Loucy (cell line): Measurements from ENCODE around the gene RSU1.

ENCODE experiments used
- H2AFZ ChIP-seq: fragments of 200-600 bp; sonication (generic); 2 replicates; pipeline ENCODE4 v1.6.0; 2016; ENCODE audit warnings: antibody characterized with exemption, mild to moderate bottlenecking, low read length, moderate library complexity
- H3F3A ChIP-seq: fragments of 200-600 bp; 2 replicates; pipeline ENCODE4 v1.6.0; 2016; ENCODE audit warnings: antibody characterized with exemption, low read depth, mild to moderate bottlenecking
- H3K27me3 ChIP-seq: fragments of 200-600 bp; sonication (generic); 2 replicates; pipeline ENCODE4 v1.6.1; 2014; ENCODE audit warnings: low read length, mild to moderate bottlenecking; ENCODE audit not compliant: insufficient read depth, poor library complexity, severe bottlenecking
- H3K36me3 ChIP-seq: fragments of 200-600 bp; sonication (generic); 2 replicates; pipeline ENCODE4 v1.6.1; 2016; ENCODE audit warnings: low read length; ENCODE audit not compliant: insufficient read depth
- H3K4me1 ChIP-seq: fragments of 200-600 bp; sonication (generic); 2 replicates; pipeline ENCODE4 v1.5.1; 2014; ENCODE audit warnings: low read length, mild to moderate bottlenecking; ENCODE audit not compliant: insufficient read depth, poor library complexity, severe bottlenecking
- H3K4me2 ChIP-seq: fragments of 200-600 bp; sonication (generic); 2 replicates; pipeline ENCODE4 v1.6.0; 2014; ENCODE audit warnings: antibody characterized with exemption, low read length, low read depth, mild to moderate bottlenecking; ENCODE audit not compliant: poor library complexity, severe bottlenecking
- H3K4me3 ChIP-seq: fragments of 200-600 bp; sonication (generic); 2 replicates; pipeline ENCODE4 v1.5.1; 2014; ENCODE audit warnings: low read length, mild to moderate bottlenecking, mixed read lengths; ENCODE audit not compliant: poor library complexity, severe bottlenecking
- H3K79me2 ChIP-seq: fragments of 200-600 bp; sonication (generic); 2 replicates; pipeline ENCODE4 v1.6.1; 2014; ENCODE audit warnings: low read length; ENCODE audit not compliant: insufficient read depth
- H3K9ac ChIP-seq: fragments of 200-600 bp; sonication (generic); 2 replicates; pipeline ENCODE4 v1.6.0; 2014; ENCODE audit warnings: mild to moderate bottlenecking, low read depth, low read length, moderate library complexity; ENCODE audit not compliant: poor library complexity, severe bottlenecking
- H3K9me2 ChIP-seq: fragments of 200-600 bp; sonication (generic); replicated peaks from 2 replicates; pipeline ENCODE4 v1.6.1; 2016; ENCODE audit warnings: low read depth, low read length, mixed read lengths
- H3K9me3 ChIP-seq: fragments of 200-600 bp; sonication (generic); 2 replicates; pipeline ENCODE4 v1.6.1; 2014; ENCODE audit warnings: mild to moderate bottlenecking, antibody characterized with exemption, low read length, low read depth; ENCODE audit not compliant: insufficient read depth
- H4K20me1 ChIP-seq: fragments of 200-600 bp; sonication (generic); 2 replicates; pipeline ENCODE4 v1.6.0; 2014; ENCODE audit warnings: antibody characterized with exemption, low read length, mild to moderate bottlenecking; ENCODE audit not compliant: insufficient read depth, poor library complexity, severe bottlenecking
- EZH2phosphoT487 ChIP-seq: fragments of 200-600 bp; IDR thresholded peaks from 2 replicates; pipeline ENCODE4 v1.6.1; 2018; ENCODE audit warnings: antibody characterized with exemption, mild to moderate bottlenecking, moderate library complexity, borderline replicate concordance
- TF ChIP-seq, protein P1 (sequence below): fragments of 200-600 bp; sonication (generic); conservative IDR thresholded peaks from 2 replicates; pipeline ENCODE4 v1.5.1; 2014; ENCODE audit warnings: mild to moderate bottlenecking, antibody characterized with exemption, low read length

Gene RSU1

DNA sequence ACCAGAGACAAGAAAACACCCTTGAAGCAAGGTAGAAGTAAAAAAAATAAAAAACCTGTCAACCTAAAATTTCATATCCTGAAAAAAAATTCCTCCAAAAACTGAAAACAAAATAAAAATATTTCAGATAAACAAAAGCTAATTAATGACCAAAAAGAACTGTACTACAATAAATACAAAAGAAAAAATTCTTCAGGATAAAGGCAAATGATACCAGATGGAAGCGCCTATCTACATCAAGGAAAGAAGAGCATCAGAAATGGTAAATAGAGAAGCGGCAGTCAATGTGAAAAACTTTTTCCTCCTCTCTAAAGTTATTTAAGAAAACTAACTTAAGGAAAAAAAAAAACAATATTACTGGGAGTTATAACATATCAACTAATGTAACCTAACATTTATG lies 79.8 kb downstream of the RSU1 start:
- Histone ChIP-seq H3K9me2 (no peaks in the 10 kb centered on the region), H3K36me3 (0 out of 2 replicates have a peak, but pooled peaks cover 5% of the 10 kb centered on the region), H3K4me2 (no peak overlapping the region), H3F3A (no peaks in the 10 kb centered on the region), H2AFZ (no peak overlapping the region), H3K4me3 (no peak overlapping the region), H3K4me1 (no peaks in the 10 kb centered on the region), H3K27me3 (no peaks in the 10 kb centered on the region), H4K20me1 (no peaks in the 10 kb centered on the region), H3K79me2 (no peaks in the 10 kb centered on the region), H3K9me3 (peaks cover 15% of the 10 kb centered on the region), H3K9ac (no peak overlapping the region)
- TF ChIP-seq EZH2phosphoT487: no peak
- TF ChIP-seq, protein P1, sequence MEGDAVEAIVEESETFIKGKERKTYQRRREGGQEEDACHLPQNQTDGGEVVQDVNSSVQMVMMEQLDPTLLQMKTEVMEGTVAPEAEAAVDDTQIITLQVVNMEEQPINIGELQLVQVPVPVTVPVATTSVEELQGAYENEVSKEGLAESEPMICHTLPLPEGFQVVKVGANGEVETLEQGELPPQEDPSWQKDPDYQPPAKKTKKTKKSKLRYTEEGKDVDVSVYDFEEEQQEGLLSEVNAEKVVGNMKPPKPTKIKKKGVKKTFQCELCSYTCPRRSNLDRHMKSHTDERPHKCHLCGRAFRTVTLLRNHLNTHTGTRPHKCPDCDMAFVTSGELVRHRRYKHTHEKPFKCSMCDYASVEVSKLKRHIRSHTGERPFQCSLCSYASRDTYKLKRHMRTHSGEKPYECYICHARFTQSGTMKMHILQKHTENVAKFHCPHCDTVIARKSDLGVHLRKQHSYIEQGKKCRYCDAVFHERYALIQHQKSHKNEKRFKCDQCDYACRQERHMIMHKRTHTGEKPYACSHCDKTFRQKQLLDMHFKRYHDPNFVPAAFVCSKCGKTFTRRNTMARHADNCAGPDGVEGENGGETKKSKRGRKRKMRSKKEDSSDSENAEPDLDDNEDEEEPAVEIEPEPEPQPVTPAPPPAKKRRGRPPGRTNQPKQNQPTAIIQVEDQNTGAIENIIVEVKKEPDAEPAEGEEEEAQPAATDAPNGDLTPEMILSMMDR: no peak

DNA sequence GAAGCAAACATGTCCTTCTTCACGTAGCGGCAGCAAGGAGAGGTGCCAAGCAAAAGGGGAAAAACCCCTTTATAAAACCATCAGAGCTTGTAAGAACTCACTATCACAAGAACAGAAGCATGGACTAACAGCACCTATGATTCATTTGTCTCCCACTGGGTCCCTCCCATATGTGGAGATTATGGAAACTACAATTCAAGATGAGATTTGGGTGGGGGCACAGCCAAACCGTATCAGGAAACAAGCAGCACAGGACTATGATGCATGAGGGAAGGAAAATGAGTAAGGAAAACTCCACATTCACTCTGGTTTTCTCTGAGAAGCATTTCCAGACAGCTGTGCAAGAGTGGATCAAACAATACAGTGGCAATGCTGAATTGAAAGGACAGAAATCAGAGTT lies 81.6 kb downstream of the RSU1 start:
- H2AFZ ChIP-seq: no peak overlapping the region
- H3K9ac ChIP-seq: no peak overlapping the region
- no peaks in the 10 kb centered on the region for H3K9me2 ChIP-seq
- H3K9me3 ChIP-seq: peaks cover 15% of the 10 kb centered on the region
- no peak overlapping the region for H3K4me2 ChIP-seq
- no peaks in the 10 kb centered on the region for H3K27me3 ChIP-seq
- peaks cover 7% of the 10 kb centered on the region; the same call in 1 of the 2 replicates for H3K36me3 ChIP-seq
- TF ChIP-seq, protein P1: no peak
- no peak for TF ChIP-seq EZH2phosphoT487
- no peaks in the 10 kb centered on the region for H4K20me1 ChIP-seq
- no peaks in the 10 kb centered on the region for H3K79me2 ChIP-seq
- no peak overlapping the region for H3K4me3 ChIP-seq
- H3K4me1 ChIP-seq: no peaks in the 10 kb centered on the region
- H3F3A ChIP-seq: no peaks in the 10 kb centered on the region

DNA sequence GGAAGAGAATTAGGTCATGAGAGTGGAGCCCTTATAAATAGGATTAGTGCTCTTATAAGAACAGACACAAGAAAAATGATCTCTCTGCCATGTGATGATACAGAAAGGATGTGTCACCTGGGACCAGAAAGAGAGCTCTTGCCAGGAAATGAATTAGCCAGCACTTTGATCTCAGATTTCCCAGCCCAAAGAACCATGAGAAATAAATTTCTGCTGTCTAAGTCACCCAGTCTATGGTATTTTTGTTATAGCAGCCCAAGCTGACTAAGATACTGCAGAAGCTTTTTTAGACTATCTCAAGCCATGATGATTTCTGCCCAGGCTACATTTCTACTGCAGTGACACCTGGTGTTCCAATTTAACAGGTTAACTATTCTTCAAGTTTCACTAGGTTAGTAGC lies 84.8 kb downstream of the RSU1 start:
- TF ChIP-seq EZH2phosphoT487: no peak
- TF ChIP-seq, protein P1: no peak
- Histone ChIP-seq H3K36me3 (peaks cover 13% of the 10 kb centered on the region; the same call in 1 of the 2 replicates), H3K4me3 (no peak overlapping the region), H3K27me3 (no peaks in the 10 kb centered on the region), H2AFZ (no peak overlapping the region), H3K79me2 (no peaks in the 10 kb centered on the region), H3K9ac (no peak overlapping the region), H4K20me1 (no peaks in the 10 kb centered on the region), H3F3A (no peaks in the 10 kb centered on the region), H3K4me2 (no peak overlapping the region), H3K4me1 (peaks cover under 1% of the 10 kb centered on the region), H3K9me3 (peaks cover 14% of the 10 kb centered on the region), H3K9me2 (no peaks in the 10 kb centered on the region)
